Esophagus squamous epithelium (tissue), 5 donors: ENCODE data around the gene RNU2-1. TPM values are rescaled to one million over a fixed set of nuclear protein-coding genes. Genes with fewer than 3 reads are reported as not detected.

Source experiments
- DNase-seq: peaks from one replicate; lab custom pipeline; 2025; lab: John Stamatoyannopoulos, UW
- H3K27ac ChIP-seq, 4 donors: fragments of 200-600 bp; sonication (generic); one replicate each; pipeline ENCODE4 v1.5.1; 2016 to 2019; ENCODE audit warnings: mild to moderate bottlenecking in 1 of 4
- H3K27me3 ChIP-seq, 4 donors: fragments of 200-600 bp; sonication (generic); 1 replicate in 3 of 4; 2 replicates in 1 of 4; pipeline versions ENCODE4 v1.5.1 to v1.6.0; 2017 to 2021; ENCODE audit warnings: antibody characterized with exemption in 1 of 4
- H3K36me3 ChIP-seq, 3 donors: fragments of 200-600 bp; sonication (generic); one replicate each; pipeline ENCODE4 v1.5.1; 2016 to 2019
- H3K4me1 ChIP-seq, 3 donors: fragments of 200-600 bp; sonication (generic); one replicate each; pipeline ENCODE4 v1.5.1; 2017 to 2019
- H3K4me3 ChIP-seq, 4 donors: fragments of 200-600 bp; sonication (generic); 1 replicate in 3 of 4; 2 replicates in 1 of 4; pipeline ENCODE4 v1.5.1; 2016 to 2019; ENCODE audit warnings: mild to moderate bottlenecking in 2 of 4, moderate library complexity in 1 of 4
- H3K9me3 ChIP-seq, 3 donors: fragments of 200-600 bp; sonication (generic); one replicate each; pipeline ENCODE4 v1.5.1; 2016 to 2019
- POLR2A ChIP-seq, 4 donors: fragments of 450-650 bp; IDR thresholded peaks; one replicate each; pipeline ENCODE4 v1.6.1; 2017; ENCODE audit warnings: antibody characterized with exemption in 4 of 4, mild to moderate bottlenecking in 4 of 4, moderate library complexity in 3 of 4
- WGBS, 2 donors: methylation state at CpG; one replicate each; pipeline ENCODE4 v1.1.5; 2018; 5-methylcytosine and 5-hydroxymethylcytosine counted together
- intact Hi-C: fragments of 100-400 bp; cut with DNase I; formaldehyde crosslinking; loops from one replicate; pipeline ENCODE4 v1.15.0; 2022
- total RNA-seq, 4 donors: library from RNA; depleted of rRNA; stranded (reverse); fragments of >200 nt; gene quantifications; one replicate each; pipeline ENCODE4 v1.1.0, GENCODE V29; 2016
- TF ChIP-seq, protein P1 (sequence below), 6 experiments: fragments of 450-650 bp in 4 of 6; fragments of 200-600 bp in 2 of 6; sonication (generic) in 2 of 6; IDR thresholded peaks; one replicate each; pipeline ENCODE4 v1.5.1; 2016 to 2019; ENCODE audit warnings: antibody characterized with exemption in 6 of 6, mild to moderate bottlenecking in 4 of 6, moderate library complexity in 4 of 6
- donor health status: DM: yes; HTN: yes; CAD: no.

The RNU2-1 gene
- total RNA-seq, 4 donors from 2014 or later, result not detected

- peaks cover 0 to 36% (median 0%) of the 10 kb centered on the region in 3 donors for H3K36me3 ChIP-seq
- no peaks in the 10 kb centered on the region for H3K27me3 ChIP-seq
- H3K4me1 ChIP-seq, result peaks cover 6 to 11% (median 9%) of the 10 kb centered on the region in 3 donors
- intact Hi-C loops, result no loop called here
- no peak for DNase-seq
- no peak overlapping the region for H3K4me3 ChIP-seq
- H3K27ac ChIP-seq, result no peak overlapping the region
- TF ChIP-seq, protein P1, sequence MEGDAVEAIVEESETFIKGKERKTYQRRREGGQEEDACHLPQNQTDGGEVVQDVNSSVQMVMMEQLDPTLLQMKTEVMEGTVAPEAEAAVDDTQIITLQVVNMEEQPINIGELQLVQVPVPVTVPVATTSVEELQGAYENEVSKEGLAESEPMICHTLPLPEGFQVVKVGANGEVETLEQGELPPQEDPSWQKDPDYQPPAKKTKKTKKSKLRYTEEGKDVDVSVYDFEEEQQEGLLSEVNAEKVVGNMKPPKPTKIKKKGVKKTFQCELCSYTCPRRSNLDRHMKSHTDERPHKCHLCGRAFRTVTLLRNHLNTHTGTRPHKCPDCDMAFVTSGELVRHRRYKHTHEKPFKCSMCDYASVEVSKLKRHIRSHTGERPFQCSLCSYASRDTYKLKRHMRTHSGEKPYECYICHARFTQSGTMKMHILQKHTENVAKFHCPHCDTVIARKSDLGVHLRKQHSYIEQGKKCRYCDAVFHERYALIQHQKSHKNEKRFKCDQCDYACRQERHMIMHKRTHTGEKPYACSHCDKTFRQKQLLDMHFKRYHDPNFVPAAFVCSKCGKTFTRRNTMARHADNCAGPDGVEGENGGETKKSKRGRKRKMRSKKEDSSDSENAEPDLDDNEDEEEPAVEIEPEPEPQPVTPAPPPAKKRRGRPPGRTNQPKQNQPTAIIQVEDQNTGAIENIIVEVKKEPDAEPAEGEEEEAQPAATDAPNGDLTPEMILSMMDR (IDR thresholded peaks at IDR 0.05), result no peak
- no peak for TF ChIP-seq POLR2A (IDR thresholded peaks at IDR 0.05)
- no peaks in the 10 kb centered on the region for H3K9me3 ChIP-seq
- WGBS, 2 donors, result 88% methylated on average over 2 of the region's 2 CpGs; no CpG with 5 or more reads in 1 of the 2 donors
Measured at GRCh38 chr17:43217614-43218087, 16.1 kb downstream of the RNU2-1 start.

GRCh38 chr17:43216762-43217613, 16.8 kb downstream of the RNU2-1 start:
- Histone ChIP-seq H3K9me3 (no peaks in the 10 kb centered on the region), H3K4me3 (no peak overlapping the region), H3K36me3 (peaks cover 0 to 36% (median 0%) of the 10 kb centered on the region in 3 donors), H3K27ac (no peak overlapping the region), H3K4me1 (peaks cover 12 to 17% (median 16%) of the 10 kb centered on the region in 3 donors), H3K27me3 (no peaks in the 10 kb centered on the region)
- intact Hi-C loops, result no loop called here
- no peak for DNase-seq
- TF ChIP-seq POLR2A (IDR thresholded peaks at IDR 0.05), result no peak
- TF ChIP-seq, protein P1 (IDR thresholded peaks at IDR 0.05), result no peak
- WGBS, 2 donors, result 88 to 91% methylated on average over 3 to 4 of the region's 4 CpGs

DNA sequence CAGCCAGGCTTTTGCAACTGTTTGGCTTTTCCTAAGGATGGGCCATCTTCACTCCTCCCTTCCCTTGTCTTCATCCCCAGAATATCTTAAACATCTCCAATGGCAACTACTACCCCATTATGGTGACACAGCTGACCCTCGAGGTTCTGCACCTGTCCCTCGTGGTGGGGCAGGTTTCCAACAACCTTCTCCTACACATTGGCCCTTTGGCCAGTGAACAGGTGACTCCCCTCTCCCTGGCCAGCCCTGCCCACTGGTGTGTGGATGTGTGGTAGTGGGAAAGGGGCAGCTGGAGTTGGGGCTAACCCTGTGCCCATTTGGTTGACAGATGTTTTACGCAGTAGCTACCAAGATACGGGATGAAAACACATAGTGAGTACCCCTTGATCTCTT, 17.4 kb downstream of the RNU2-1 start:
- Histone ChIP-seq H3K36me3 (peaks cover 0 to 36% (median 0%) of the 10 kb centered on the region in 3 donors), H3K27ac (no peak overlapping the region), H3K4me3 (no peak overlapping the region), H3K4me1 (peaks cover 14 to 24% (median 17%) of the 10 kb centered on the region in 3 donors), H3K27me3 (no peaks in the 10 kb centered on the region), H3K9me3 (no peaks in the 10 kb centered on the region)
- WGBS, 2 donors, result 68 to 84% methylated on average over 3 to 4 of the region's 4 CpGs
- intact Hi-C loops, result no loop called here
- DNase-seq, result no peak
- no peak for TF ChIP-seq POLR2A (IDR thresholded peaks at IDR 0.05)

DNA sequence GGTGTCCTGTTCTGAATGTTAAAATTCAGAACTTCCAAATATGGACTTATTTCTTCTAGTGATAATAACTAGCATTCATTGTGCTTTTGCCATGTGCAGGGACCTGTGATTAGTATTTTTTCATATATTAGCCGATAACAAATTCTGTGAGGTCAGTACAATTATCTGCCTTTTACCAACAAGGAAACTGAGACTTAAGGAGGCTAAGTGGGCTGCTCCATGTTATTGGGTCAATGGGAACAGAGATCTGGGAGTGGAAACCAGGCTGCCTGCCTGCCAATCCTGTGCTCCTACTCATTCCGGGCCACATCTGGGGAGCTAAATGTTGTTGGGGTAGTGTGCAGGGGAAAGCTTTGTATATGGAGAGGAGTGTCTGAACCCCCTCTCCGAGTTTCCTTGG, 18.4 kb downstream of the RNU2-1 start:
- Histone ChIP-seq H3K27ac (no peak overlapping the region), H3K4me3 (no peak overlapping the region), H3K9me3 (no peaks in the 10 kb centered on the region), H3K4me1 (peaks cover 14 to 34% (median 20%) of the 10 kb centered on the region in 3 donors), H3K36me3 (peaks cover 0 to 36% (median 0%) of the 10 kb centered on the region in 3 donors), H3K27me3 (no peaks in the 10 kb centered on the region)
- DNase-seq, result no peak
- TF ChIP-seq, protein P1 (IDR thresholded peaks at IDR 0.05), result no peak
- no peak for TF ChIP-seq POLR2A (IDR thresholded peaks at IDR 0.05)
- WGBS, 2 donors, result 89% methylated on average over 3 of the region's 3 CpGs
- intact Hi-C loops, result no loop called here

DNA sequence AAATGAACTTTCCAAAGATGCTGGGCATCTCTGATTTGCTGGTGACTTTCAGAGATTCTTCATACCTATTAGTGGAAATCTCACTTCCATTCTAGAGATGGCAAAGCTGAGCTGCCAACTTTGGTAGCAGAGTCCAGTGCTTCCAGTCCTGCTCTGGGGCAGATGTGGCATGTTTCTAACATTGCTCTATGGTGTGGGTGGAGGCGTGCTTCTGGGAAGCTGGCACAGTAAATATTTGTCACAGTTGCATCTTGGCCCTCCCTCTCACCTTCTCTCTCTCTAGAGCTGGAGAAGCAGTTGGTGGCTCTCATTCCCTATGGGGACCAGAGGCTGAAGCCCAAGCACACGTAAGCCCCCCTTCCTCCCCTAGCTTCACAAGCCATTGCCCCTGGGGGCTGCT, 20.2 kb downstream of the RNU2-1 start:
- no peak for DNase-seq
- H3K4me3 ChIP-seq, result no peak overlapping the region
- H3K36me3 ChIP-seq, result peaks cover 0 to 53% (median 3%) of the 10 kb centered on the region in 3 donors
- no peaks in the 10 kb centered on the region for H3K27me3 ChIP-seq
- no peak overlapping the region for H3K27ac ChIP-seq
- no peaks in the 10 kb centered on the region for H3K9me3 ChIP-seq
- H3K4me1 ChIP-seq, result peaks cover 14 to 34% (median 20%) of the 10 kb centered on the region in 3 donors
- intact Hi-C loops, result no loop called here
- 92 to 100% methylated on average over 2 of the region's 2 CpGs for WGBS, 2 donors
- TF ChIP-seq, protein P1 (IDR thresholded peaks at IDR 0.05), result no peak
- no peak for TF ChIP-seq POLR2A (IDR thresholded peaks at IDR 0.05)
